Measurements from ENCODE around the gene TNFSF13B.

DNA sequence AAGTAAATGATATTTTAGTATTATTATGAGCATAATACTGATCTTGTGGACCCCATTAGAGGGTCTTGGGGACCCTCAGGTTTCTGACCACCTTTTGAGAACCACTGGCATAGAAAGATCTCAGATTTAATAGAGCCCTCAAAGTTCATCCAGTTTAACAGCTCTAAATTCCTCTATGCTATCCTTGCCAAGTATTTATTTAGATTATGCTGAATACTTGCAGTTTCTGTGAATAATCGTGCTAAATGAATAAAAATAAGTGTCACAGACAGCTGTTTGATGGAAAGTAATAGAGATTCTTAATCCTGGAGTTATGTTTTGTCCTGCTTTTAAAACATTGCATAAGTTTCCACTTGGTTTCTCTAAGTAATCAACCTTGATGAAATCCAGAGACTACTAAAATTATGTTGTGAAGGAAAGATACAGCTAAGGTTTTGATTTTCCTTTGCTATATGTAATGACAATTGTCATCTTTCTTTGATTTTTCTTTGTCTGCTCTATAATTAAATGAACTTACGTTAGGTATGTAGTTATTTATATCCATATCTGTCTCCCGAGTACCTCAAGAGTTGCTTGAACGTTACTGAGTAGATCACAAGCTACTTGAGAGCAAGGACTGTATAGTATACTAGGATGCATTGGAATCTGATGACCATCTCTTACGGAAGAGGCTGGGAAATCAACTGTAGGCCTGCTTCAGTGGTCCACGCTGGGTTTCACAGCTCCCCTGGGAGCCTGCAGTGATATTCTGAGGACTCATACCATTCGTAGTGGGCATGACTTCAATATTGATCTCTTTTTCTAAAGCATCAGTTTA lies 45.6 kb upstream of the TNFSF13B start:
- TF ChIP-seq POLR2A (IDR thresholded peaks at IDR 0.05) = no peak
- TF ChIP-seq CTCF (IDR thresholded peaks at IDR 0.05) = no peak

All from Peyer's patch (tissue), 4 donors.